RPMI8226 (cell line): ENCODE data around the gene LAX1.
"Not testable (repeated sequence)": the region's sequence is repeated elsewhere in the genome, so short reads cannot be mapped to it uniquely, and the experiment has no call there.

Experiments used
- DNase-seq: peaks from one replicate; pipeline ENCODE4 v3.0.0-alpha.2; 2015

LAX1 gene, protein sequence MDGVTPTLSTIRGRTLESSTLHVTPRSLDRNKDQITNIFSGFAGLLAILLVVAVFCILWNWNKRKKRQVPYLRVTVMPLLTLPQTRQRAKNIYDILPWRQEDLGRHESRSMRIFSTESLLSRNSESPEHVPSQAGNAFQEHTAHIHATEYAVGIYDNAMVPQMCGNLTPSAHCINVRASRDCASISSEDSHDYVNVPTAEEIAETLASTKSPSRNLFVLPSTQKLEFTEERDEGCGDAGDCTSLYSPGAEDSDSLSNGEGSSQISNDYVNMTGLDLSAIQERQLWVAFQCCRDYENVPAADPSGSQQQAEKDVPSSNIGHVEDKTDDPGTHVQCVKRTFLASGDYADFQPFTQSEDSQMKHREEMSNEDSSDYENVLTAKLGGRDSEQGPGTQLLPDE

DNA sequence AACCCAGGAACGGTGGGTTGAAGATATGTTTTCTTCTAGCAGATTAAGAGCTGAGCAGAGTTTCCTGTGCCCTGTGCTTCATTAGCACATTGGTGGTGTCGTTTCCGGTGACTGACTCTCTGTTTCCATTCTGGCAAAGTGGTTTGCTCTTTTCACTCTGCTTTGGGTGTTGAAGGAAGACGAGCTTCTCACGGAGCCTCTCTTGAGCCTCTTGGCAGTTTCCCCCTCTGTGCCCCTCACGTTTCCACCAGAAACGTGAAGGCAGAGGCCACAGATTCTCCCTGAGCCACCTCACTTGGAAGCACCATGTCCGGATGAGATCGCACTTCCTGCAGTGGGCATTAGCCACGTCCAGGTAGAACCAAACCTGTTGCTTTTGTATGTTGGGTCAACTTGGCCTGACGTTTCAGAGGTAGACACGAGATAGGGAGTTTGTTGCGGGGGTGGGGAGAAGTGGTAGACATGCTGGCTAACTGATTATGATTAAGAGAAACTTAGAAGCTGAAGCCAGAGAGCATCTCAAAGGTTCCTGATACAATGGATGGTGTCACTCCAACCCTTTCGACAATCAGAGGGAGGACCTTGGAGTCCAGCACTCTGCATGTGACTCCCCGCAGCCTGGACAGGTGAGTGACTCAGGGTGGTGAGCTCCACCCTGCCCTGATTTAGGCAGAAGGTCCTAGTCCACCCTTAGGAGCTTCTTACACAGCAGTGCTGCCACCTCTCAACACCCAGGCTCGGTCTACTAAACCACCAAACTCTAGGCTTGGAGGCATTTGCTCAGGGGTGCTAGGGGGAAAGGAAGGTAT is at the start of gene LAX1:
Gene LAX1 (plus strand): TSS at position 155 of the 809 bp plus-strand sequence. CDS start 383 bp downstream, at position 538.
- peak; percentile 70 for DNase-seq

DNA sequence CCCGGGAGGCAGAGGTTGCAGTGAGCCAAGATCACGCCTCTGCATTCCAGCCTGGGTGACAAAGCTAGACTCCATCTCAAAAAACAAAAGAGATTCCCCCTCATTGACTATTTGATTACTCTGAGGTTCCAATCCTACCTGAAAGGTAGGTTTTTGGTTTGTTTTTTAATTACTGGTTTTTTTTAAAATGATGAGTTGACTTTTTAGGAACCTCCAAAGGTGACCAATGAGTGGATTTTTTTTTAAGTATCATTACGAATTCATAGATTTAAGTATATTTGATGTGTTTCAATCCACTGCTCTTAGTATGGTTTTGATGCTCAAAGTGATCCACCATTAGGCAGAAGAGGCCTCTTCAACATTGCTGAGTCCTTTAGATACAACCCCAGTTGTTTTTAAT is 47.9 kb upstream of the LAX1 start:
- no peak for DNase-seq

DNA sequence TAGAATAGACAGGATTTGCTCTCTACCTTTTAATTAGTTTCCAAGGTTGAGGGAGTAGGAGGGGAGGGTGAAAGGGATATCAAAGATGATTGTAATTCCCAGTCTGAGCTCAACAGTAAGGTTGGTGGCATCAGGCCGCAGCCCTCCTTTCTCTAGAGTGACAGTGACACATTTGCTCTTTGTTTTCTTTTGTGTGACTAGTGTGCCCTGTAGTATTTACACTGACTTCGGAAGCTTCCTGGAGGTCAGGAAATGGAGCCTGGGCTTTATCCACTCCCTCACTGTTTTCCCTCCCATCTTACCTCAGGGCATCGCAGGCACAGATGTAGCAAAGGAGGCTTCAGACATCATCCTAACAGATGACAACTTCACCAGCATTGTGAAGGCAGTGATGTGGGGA is 44.7 kb upstream of the LAX1 start:
- no peak for DNase-seq

DNA sequence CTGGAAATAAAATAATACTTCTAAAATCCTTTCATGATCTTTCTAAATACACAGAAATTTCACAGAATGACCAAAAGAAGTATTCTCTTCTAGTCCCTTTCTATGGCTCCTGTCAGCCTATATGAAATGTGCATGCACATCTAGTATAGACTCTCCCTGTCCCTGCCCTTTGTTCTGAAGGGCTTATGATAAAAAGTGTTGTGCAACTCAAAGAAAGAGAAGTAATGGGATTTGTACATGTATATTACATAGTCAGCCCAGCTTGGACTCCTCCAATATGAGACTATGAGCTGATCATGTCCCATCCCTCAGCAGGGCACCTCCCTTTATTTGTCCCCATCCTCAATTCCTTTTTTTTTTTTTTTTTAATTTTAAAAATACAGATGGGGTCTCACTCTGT is 42.1 kb upstream of the LAX1 start:
- no peak for DNase-seq

DNA sequence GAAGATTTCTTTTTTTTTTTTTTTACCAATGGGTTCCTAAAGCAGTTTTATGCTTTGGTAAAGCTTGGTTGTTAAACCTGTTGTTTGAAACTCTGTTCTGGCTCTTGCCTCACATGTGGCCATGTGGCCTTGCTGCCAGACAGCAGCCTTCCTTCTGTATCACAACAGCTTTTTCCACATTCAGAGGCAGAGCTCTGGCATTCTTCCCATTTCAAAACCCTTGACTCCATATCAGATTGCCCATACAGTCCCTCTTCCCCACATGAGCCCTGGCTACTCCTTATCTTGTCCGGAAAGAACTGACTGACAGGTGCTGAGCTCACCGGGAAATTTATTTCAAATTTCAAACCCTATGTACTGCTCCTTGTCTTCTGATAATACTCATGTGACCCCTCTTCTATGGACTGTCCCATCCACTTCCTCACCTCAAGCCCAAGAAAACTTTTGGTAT is 38.5 kb upstream of the LAX1 start:
- DNase-seq, result no peak

DNA sequence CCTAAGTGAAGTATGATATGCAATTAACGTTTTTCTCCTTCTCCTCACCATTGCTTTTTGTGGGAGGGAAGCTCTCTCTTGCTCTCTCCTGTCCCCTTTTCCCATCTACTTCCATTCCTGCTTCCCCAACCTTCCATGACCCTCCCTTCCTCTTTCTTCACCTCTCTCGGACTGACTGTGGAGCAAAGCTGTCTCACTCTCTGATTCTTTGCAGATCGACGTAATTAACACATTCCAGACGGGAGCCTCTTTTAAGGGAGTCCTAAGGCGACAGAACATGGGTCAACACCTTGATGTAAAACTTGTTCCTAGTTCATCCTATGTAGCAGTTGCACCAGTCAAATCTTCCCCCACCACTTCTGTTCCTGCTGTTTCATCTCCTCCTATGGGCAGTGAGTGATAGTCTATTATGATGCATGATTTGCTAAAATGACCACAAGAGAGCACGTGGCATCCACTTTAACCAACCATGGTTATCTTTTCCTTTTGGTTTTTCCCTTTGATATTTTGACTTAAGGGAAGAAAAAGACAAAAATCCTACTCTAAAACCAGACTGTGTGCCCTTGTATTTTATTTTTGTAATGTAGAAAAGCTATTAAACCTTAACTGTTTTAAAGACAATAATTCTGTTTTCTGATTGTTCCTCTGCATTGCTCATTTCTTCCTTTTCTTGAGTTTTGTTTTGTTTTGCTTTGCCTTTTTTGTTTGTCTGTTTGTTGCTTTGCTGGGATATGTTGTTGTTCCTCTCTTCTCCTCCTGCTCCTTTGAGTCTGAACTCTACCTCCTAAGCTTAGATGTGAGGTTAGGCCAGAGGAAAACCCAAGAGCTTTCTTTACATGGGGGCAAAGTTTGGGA is 31.7 kb upstream of the LAX1 start:
- DNase-seq, result no peak

DNA sequence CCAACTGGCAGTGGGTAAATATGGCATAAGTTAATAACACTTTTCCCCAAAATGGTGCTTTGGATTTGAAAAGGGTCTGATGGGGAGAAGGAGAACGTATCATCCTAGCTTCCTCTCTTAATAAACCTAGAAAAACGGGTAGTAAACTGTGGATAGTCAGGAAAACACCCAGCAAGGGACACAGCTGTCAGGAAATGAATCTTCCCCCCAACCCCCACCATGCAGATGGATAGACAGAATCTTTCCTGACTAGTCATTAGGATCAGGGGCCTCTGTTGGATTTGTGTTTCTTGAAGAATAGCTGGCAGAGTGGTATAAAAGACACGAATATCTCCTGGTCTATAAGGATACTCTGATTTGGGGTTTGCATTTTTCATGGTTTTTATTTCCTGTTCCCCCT is 22.5 kb upstream of the LAX1 start:
- DNase-seq, result no peak

DNA sequence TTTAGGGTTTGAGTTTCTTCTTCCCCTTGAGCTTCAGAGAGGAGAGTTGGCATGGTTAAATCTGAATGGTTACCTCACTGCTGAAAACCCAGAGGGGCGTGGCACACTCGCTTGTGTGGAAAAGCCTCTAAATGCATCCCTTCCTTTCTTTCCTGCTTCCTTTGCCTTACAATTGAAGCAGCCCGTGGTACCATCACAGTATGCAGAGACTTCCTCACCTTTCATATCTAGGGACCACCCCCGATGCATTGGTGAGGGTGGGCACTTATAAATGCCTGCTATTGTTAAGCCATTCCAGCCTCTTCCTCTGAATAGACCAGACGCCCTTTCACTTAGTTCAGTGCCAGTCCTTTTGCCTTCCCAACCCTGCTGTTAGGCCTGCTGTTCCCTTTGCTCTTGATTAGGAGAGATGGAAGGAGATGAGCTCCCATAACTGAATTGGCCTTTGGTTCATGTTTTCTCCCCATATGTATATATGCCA is 21.9 kb upstream of the LAX1 start:
- no peak for DNase-seq

DNA sequence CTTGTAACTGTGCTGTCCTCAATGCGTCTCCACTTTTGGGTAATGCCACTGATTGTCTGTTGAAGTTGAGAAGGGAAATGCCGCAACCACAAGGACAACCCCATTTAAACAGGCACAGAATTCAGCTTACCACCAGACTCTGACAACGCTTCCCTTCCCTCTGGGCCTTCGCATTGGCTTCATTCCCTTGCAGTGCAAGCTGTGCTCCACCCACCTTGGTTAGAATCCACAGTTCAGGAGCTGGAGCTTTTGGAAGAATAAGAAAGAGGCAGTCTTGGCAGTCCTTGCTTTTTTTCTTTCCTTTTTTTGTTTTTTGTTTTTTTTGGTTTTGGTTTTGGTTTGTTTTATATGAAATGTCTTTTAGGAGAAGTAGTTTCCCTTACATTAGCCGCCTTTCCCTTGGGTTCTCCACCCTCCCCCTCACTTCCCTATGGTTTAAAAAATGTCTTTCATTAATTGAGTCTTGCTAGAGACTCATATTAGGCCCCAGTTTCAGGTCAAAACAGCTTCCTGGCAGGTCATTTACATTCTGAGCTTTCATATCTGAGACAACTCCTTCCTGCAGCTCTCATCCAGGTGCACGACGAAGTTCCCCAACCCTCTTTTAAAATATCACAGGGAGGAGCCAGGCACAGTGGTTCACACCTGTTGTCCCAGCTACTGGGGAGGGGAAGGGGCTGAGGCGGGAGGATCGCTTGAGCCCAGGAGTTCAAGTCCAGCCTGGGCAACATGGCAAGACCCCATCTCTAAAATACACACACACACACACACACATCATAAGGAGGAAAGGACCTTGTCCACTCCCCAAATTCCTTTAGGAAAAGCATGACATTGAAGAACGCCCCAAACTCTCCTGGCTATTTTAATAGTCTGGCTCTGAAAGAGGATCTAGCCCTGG is 20.7 kb upstream of the LAX1 start:
- peak; percentile 77 for DNase-seq

DNA sequence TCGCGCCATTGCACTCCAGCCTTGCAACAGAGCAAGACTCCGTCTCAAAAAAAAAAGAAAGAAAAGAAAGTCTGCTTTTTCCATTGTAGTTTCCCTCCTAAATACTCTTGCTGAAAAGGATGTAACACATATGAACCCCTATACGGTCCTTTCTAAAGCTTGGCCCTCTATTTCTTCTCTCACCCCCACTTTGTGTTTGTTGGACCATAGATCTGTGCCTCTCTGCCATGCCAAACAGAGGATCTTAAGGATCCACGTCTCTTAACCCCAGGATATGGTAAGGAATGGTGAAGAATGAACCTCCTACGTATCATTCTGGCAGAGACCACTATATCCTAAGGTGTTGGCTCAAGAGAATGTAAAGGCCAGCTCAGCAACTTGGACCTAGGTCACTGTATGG is 18.7 kb upstream of the LAX1 start:
- DNase-seq, result no peak

DNA sequence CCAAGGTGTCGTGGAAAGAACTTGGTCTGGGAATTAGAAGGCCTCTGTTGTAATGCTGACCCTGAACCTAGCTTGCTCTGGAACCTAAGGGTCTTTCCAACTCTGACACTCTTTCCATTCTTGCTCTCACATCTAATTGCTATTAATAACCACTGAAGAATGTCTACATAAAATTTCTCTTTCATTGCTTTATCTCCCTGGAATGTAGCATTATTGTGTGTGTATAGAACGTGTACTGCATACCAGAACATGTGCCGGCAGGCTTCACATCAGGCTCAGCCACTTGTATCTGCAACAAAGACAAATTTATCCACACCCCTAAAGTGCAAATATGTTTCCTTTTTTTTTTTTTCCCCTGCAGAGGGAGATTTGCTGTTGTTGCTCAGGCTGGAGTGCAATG is 13.9 kb upstream of the LAX1 start:
- DNase-seq, result no peak

DNA sequence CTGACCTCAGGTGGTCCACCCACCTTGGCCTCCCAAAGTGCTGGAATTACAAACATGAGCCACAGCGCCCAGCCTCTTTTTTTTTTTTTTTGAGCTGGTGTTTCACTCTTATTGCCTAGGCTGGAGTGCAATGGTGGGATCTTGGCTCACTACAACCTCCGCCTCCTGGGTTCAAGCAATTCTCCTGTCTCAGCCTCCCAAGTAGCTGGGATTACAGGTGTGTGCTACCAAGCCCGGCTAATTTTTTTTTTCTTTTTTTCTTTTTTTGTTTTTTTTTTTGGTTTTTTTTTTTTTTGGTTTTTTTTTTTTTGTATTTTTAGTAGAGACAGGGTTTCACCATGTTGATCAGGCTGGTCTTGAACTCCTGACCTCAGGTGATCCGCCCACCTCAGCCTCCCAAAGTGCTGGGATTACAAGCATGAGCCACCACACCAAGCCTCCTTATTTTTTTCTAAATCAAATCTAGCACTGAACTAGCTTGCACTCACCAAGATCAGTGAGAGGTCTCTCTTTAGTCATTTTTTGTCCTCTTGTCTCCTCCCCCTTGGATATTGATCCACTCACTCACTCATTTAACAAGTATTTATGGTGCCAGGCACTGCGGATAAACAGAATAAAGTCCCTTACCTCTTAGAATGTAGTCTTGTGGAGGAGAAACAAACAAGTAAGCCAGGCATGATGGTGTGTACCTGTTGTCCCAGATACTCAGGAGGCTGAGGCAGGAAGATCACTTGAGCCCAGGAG is 13.2 kb upstream of the LAX1 start:
- DNase-seq, result not testable (repeated sequence)

DNA sequence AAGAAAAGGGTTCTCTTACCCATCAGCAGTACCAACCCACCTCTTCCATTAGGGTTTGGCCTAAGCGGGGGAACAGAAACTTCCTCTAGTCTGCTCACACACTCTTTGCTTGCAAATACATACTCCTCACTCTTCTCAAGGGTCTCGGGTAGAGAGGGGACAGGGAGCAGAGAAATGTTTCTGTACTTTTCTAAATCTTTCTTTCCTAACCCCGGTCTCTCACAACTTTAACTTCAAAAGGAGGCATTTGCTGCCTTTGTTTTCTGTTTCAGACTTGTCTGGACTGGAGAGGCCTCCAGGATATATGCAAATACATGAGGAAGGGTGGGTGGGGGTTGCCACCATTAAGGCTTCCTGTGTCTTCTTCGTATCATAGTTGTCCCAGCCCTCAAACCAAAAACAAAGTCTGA is 10.5 kb upstream of the LAX1 start:
- no peak for DNase-seq

DNA sequence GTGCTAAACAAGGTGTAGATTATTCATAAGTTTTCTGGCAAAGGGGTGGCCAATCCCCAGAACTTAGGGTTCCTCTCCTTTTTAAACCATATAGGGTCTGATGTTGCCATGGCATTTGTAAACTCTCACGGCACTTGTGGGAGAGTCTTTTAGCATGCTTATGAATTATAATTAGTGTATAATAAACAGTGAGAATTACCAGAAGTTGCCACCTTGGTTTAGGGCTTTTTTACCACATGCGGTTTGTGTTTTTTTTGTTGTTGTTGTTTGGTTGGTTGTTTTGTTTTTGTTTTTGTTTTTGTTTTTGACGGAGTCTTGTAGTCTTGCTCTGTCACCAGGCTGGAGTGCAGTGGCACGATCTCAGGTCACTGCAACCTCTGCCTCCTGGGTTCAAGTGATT is 8.9 kb upstream of the LAX1 start:
- DNase-seq, result no peak

DNA sequence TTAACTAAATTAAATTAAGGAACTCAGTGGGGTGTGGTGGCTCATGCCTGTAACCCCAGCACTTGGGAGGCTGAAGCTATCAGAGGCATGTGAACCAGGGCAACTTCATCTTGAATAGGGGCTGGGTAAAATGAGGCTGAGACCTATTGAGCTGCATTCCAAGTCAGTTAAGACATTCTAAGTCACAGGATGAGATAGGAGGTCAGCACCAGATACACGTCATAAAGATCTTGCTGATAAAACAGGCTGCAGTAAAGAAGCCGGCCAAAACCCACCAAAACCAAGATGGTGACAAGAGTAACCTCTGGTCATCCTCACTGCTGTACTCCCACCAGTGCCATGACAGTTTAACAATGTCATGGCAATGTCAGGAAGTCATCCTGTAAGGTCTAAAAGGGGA is 6.2 kb upstream of the LAX1 start:
- not testable (repeated sequence) for DNase-seq

DNA sequence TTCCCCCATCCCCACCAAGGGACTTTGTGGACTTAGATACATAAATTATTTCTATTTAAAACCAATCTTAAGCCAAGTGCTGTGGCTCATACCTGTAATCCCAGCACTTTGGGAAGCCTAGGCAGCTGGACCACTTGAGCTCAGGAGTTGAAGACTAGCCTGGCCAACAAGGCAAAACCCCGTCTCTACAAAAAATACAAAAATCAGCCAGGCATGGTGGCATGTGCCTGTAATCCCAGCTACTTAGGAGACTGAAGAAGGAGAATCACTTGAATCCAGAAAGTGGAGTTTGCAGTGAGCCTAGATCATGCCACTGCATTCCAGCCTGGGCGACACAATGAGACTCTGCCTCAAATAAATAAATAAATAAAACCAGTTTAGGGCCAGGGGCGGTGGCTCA is 4.5 kb upstream of the LAX1 start:
- DNase-seq, result no peak

DNA sequence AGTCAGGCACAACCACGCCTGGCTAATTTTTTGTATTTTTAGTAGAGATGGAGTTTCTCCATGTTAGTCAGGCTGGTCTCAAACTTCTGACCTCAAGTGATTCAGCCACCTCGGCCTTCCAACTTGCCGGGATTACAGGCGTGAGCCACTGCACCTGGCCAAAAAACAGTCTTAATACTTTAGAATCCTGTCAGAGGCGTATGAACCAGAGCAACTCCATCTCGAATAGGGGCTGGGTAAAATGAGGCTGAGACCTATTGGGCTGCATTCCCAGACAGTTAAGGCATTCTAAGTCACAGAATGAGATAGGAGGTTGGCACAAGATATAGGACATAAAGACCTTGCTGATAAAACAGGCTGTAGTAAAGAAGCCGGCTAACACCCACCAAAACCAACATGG is 3.0 kb upstream of the LAX1 start:
- DNase-seq, result not testable (repeated sequence)

DNA sequence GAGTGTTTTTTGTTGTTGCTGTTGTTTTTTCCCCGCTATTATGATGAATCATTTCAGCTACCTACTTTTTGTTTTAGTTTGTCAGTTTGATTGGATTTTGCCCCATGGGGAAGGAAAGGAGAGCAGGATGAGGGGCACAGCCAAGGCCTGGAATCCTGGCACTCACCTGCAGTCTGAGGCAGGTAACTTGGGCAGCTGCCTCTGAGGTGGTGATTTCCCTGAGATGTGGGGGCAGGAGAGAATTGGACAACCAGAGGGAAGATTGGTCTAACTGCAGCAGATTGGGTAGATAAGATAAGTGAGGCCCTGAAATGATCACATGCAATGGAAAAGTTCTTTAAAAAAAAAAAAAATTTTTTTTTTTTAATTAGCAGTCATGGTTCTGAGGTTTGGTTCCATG is 1.5 kb upstream of the LAX1 start:
- DNase-seq, result no peak

DNA sequence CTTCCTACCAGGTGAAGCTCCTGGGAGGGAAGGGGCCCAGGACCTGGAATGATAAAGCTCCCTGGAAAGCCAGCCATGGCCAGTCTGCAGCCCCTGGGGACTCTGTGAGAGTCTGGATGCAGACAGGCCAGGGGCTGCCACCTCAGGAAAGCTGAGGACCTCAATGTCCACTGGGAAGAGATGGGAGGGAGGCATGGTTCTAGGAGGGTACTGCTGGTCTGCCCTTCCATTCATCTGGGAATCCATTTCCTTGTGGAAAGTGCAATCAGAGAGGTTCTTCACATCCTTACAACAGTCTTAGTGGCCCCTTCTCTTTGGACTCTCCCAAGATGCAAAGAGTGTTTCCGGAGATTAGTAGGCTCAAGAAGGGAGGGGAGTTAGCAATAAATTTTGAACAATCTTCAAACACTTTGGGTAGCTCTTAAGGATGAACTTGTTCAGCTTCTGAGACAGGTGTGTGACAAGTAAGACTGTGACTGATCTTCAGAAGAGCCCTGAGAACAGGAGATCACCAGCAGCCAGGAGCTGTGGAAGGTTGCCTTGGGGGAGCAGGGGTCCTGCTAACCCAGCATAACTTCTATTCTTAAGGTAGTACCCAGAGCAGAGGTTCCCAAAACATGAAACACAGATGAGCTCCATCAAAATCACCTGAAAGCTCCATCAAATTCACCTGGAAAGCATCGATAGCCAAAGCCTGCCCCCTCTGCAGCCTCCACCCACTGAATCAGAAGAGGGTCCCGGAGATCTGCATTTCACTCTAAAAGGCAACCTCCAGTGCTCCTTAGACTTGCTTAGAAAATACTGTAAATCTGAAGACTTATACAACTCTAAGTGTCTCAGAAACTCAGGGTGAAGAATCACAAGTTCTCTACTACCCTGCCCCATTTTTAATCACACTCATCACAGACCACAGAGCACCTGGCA is 616 bp upstream of the LAX1 start:
- DNase-seq, result no peak

DNA sequence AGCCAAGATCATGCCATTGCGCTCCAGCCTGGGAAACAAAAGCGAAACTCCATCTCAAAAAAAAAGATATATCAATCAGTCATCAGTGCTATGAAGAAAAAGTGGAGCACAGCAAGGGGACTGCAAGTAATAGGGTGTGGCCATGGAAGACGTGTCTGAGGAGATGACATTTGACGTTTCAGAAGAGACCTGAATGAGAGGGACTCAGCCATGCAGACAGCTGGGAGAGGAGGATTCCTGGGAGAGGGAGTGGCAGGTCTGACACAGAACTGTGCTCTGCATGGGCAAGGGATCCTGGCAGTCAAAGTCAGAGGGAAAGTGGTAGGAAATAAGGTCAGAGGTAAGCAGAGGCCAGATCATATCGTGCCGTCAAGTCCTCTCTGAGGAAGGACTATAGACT is 3.3 kb downstream of the LAX1 start:
- no peak for DNase-seq
